HEK293T (cell line): ENCODE results near the gene ABHD12.
"Not testable (repeated sequence)": the region's sequence is repeated elsewhere in the genome, so short reads cannot be mapped to it uniquely, and the experiment has no call there.

Experiments
- CTCF ChIA-PET: fragments of 350-600 bp; formaldehyde crosslinking; extraction: SDS; loops from one replicate; lab custom pipeline; 2021; ENCODE audit warnings: antibody characterized with exemption, inconsistent platforms; lab: Yijun Ruan, JAX
- POLR2A ChIA-PET: fragments of 350-600 bp; formaldehyde crosslinking; extraction: SDS; loops from one replicate; lab custom pipeline; 2020; ENCODE audit warnings: antibody characterized with exemption, inconsistent platforms; lab: Yijun Ruan, JAX
- DNase-seq: peaks from one replicate; pipeline ENCODE4 v3.0.0; 2012; ENCODE audit warnings: mixed read lengths; ENCODE audit errors: extremely low spot score
- ARNT ChIP-seq: fragments of 450-650 bp; IDR thresholded peaks from 2 replicates; pipeline ENCODE4 v1.6.1; 2017; ENCODE audit warnings: mild to moderate bottlenecking
- BHLHE40 ChIP-seq: fragments of 450-650 bp; IDR thresholded peaks from 2 replicates; pipeline ENCODE4 v1.6.1; 2016; ENCODE audit warnings: mild to moderate bottlenecking, moderate library complexity, borderline replicate concordance
- CTBP1 ChIP-seq: fragments of 450-650 bp; IDR thresholded peaks from 2 replicates; pipeline ENCODE4 v1.6.1; 2016; ENCODE audit warnings: borderline replicate concordance
- ELF4 ChIP-seq: fragments of 450-650 bp; IDR thresholded peaks from 2 replicates; pipeline ENCODE4 v1.6.1; 2017; ENCODE audit warnings: antibody characterized with exemption
- FOXA1 ChIP-seq: fragments of 450-650 bp; IDR thresholded peaks from 2 replicates; pipeline ENCODE4 v1.6.1; 2016; ENCODE audit warnings: mild to moderate bottlenecking
- FOXK2 ChIP-seq: fragments of 450-650 bp; IDR thresholded peaks from 2 replicates; pipeline ENCODE4 v1.6.1; 2016; ENCODE audit warnings: mild to moderate bottlenecking
- FOXM1 ChIP-seq: fragments of 450-650 bp; IDR thresholded peaks from 2 replicates; pipeline ENCODE4 v1.6.1; 2017; ENCODE audit warnings: mild to moderate bottlenecking, borderline replicate concordance
- HDGF ChIP-seq: fragments of 450-650 bp; IDR thresholded peaks from 2 replicates; pipeline ENCODE4 v1.6.1; 2017; ENCODE audit warnings: antibody characterized with exemption, borderline replicate concordance
- L3MBTL2 ChIP-seq: fragments of 450-650 bp; conservative IDR thresholded peaks from 2 replicates; pipeline ENCODE4 v1.6.1; 2016; ENCODE audit warnings: mild to moderate bottlenecking
- LEF1 ChIP-seq: fragments of 450-650 bp; IDR thresholded peaks from 2 replicates; pipeline ENCODE4 v1.6.1; 2017; ENCODE audit warnings: mild to moderate bottlenecking, borderline replicate concordance
- NFRKB ChIP-seq: fragments of 450-650 bp; IDR thresholded peaks from 2 replicates; pipeline ENCODE4 v1.6.1; 2016; ENCODE audit warnings: mild to moderate bottlenecking, moderate library complexity
- PKNOX1 ChIP-seq: fragments of 450-650 bp; IDR thresholded peaks from 2 replicates; pipeline ENCODE4 v1.6.1; 2016
- SP1 ChIP-seq: fragments of 450-650 bp; IDR thresholded peaks from 2 replicates; pipeline ENCODE4 v1.6.1; 2017
- SUZ12 ChIP-seq: fragments of 450-650 bp; IDR thresholded peaks from 2 replicates; pipeline ENCODE4 v1.6.1; 2016; ENCODE audit warnings: mild to moderate bottlenecking
- TARDBP ChIP-seq: fragments of 450-650 bp; IDR thresholded peaks from 2 replicates; pipeline ENCODE4 v1.6.1; 2016
- ZNF384 ChIP-seq: fragments of 450-650 bp; IDR thresholded peaks from 2 replicates; pipeline ENCODE4 v1.6.1; 2016

The ABHD12 gene

GRCh38 chr20:25273046-25273445 is 117.6 kb downstream of the ABHD12 start:
- POLR2A ChIA-PET = no interaction called here
- no peak for DNase-seq
- CTCF ChIA-PET = no interaction called here
- no peak for TF ChIP-seq ELF4

- CTCF ChIA-PET = no interaction called here
- POLR2A ChIA-PET = interaction anchor here (0.8 kb wide), 1 partner anchor 24 kb away, joined by 3 read pairs; the partner anchor contains the start of gene PYGB
- TF ChIP-seq FOXK2 (no peak), ZNF384 (no peak), PKNOX1 (no peak), BHLHE40 (no peak), SP1 (no peak), TARDBP (no peak), FOXM1 (no peak), L3MBTL2 (no peak), HDGF (no peak), CTBP1 (no peak), ARNT (no peak), FOXA1 (no peak), SUZ12 (no peak), NFRKB (no peak), ELF4 (no peak), LEF1 (no peak)
- DNase-seq = no peak
These were observed 118.2 kb downstream of the ABHD12 start for GRCh38 chr20:25272223-25273000.

- no peak for DNase-seq
- TF ChIP-seq FOXA1 = no peak
- ChIA-PET POLR2A (interaction anchor here (1.0 kb wide), 1 partner anchor 134 kb away, joined by 3 read pairs; no protein-coding TSS in a partner anchor), CTCF (no interaction called here)
These were observed 119.0 kb downstream of the ABHD12 start for GRCh38 chr20:25271486-25272222.

GRCh38 chr20:25270829-25271251 is 119.8 kb downstream of the ABHD12 start:
- POLR2A ChIA-PET = interaction anchor here (1.0 kb wide), 1 partner anchor 135 kb away, joined by 3 read pairs; no protein-coding TSS in a partner anchor
- TF ChIP-seq LEF1 (no peak), PKNOX1 (no peak), FOXA1 (no peak), SP1 (no peak), FOXM1 (no peak), BHLHE40 (no peak), ZNF384 (no peak), ARNT (no peak), L3MBTL2 (no peak), NFRKB (no peak)
- DNase-seq = no peak
- CTCF ChIA-PET = no interaction called here

GRCh38 chr20:25269833-25270170 is 120.8 kb downstream of the ABHD12 start:
- POLR2A ChIA-PET = no interaction called here
- CTCF ChIA-PET = no interaction called here
- no peak for DNase-seq
- TF ChIP-seq ELF4 = no peak
- TF ChIP-seq SP1 = no peak

- TF ChIP-seq FOXM1 (no peak), FOXK2 (no peak), NFRKB (no peak), FOXA1 (no peak), L3MBTL2 (no peak), SUZ12 (no peak), ARNT (no peak), SP1 (no peak)
- DNase-seq = no peak
- ChIA-PET CTCF (no interaction called here), POLR2A (no interaction called here)
These were observed 121.4 kb downstream of the ABHD12 start for GRCh38 chr20:25269057-25269832.

- CTCF ChIA-PET, DNase-seq, POLR2A ChIA-PET: not testable (repeated sequence)
These were observed 129.7 kb downstream of the ABHD12 start for GRCh38 chr20:25260770-25261437.
